Stomach (tissue), 4 donors: ENCODE data around the gene CAMK1.

Source experiments
- EP300 ChIP-seq: sonication (generic); formaldehyde crosslinking; IDR thresholded peaks from one replicate; pipeline ENCODE4 v1.6.1; 2017; ENCODE audit warnings: antibody characterized with exemption
- POLR2A ChIP-seq, 4 donors: fragments of 450-650 bp; IDR thresholded peaks; one replicate each; pipeline ENCODE4 v1.6.1; 2016; ENCODE audit warnings: antibody characterized with exemption in 4 of 4, control low read depth in 2 of 4, mild to moderate bottlenecking in 1 of 4, moderate library complexity in 1 of 4
- POLR2AphosphoS5 ChIP-seq, 3 donors: sonication (generic); formaldehyde crosslinking; IDR thresholded peaks; one replicate each; pipeline ENCODE4 v1.6.1; 2016; ENCODE audit warnings: antibody characterized with exemption in 3 of 3

- TF ChIP-seq POLR2A (IDR thresholded peaks at IDR 0.05), result no peak
- no peak for TF ChIP-seq POLR2AphosphoS5 (IDR thresholded peaks at IDR 0.05)
- TF ChIP-seq EP300, result no peak
These were observed 43.8 kb downstream of the CAMK1 start for GRCh38 chr3:9725775-9726515.
